B cell (primary cell): ENCODE measurements around the gene HRNR. TPM values are rescaled to one million over a fixed set of nuclear protein-coding genes. Genes with fewer than 3 reads are reported as not detected.

Experiments
- ATAC-seq: fragments of 200-7000 bp; cut with Tn5 transposase; one replicate; pipeline ENCODE4 v1.10.0; 2021; ENCODE audit warnings: low read depth, mild to moderate bottlenecking, moderate number of reproducible peaks, moderate library complexity
- CTCF ChIA-PET: fragments of 350-600 bp; sonication (Branson Sonifier 250); formaldehyde crosslinking; loops from one replicate; lab custom pipeline; 2021; ENCODE audit warnings: antibody characterized with exemption, inconsistent platforms; lab: Charles Lee
- POLR2A ChIA-PET: fragments of 350-600 bp; sonication (Branson Sonifier 250); formaldehyde crosslinking; loops from one replicate; lab custom pipeline; 2021; ENCODE audit warnings: antibody characterized with exemption; lab: Charles Lee
- DNase-seq: peaks from one replicate; pipeline ENCODE4 v3.0.0; 2013
- H2AFZ ChIP-seq: 2 replicates; pipeline ENCODE4 v1.6.1; 2012; ENCODE audit warnings: mild to moderate bottlenecking, low read depth, low read length; ENCODE audit not compliant: insufficient read depth, poor library complexity, severe bottlenecking
- H3K27ac ChIP-seq, 2 donors: 1 replicate in 1 of 2; 2 replicates in 1 of 2; pipeline ENCODE4 v1.5.1; 2012 to 2013; ENCODE audit warnings: low read length in 2 of 2, mild to moderate bottlenecking in 2 of 2, moderate library complexity in 1 of 2
- H3K27me3 ChIP-seq, 4 experiments: fragments of 200-600 bp in 1 of 4; sonication (generic) in 1 of 4; replicated peaks in 1 of 4; 1 replicate in 2 of 4; 2 replicates in 2 of 4; pipeline versions ENCODE4 v1.6.1 to v1.7.0; 2013 to 2016; ENCODE audit warnings: low read length in 3 of 4, mild to moderate bottlenecking in 2 of 4, mixed read lengths in 1 of 4, moderate library complexity in 1 of 4; ENCODE audit not compliant: insufficient read depth in 4 of 4, control insufficient read depth in 3 of 4; ENCODE audit errors: control extremely low read depth in 1 of 4
- H3K36me3 ChIP-seq, 2 experiments: replicated peaks in 1 of 2; 1 replicate in 1 of 2; 2 replicates in 1 of 2; pipeline versions ENCODE4 v1.6.1 to v1.7.1; 2013; ENCODE audit warnings: low read length in 1 of 2; ENCODE audit not compliant: insufficient read depth in 2 of 2, control insufficient read depth in 1 of 2; ENCODE audit errors: control extremely low read depth in 1 of 2, extremely low read depth in 1 of 2
- H3K4me1 ChIP-seq, 2 donors: fragments of 200-600 bp in 1 of 2; sonication (generic) in 1 of 2; 1 replicate in 1 of 2; 2 replicates in 1 of 2; pipeline versions ENCODE4 v1.5.1 to v1.6.1; 2013 to 2017; ENCODE audit warnings: low read length in 2 of 2; ENCODE audit not compliant: control insufficient read depth in 2 of 2, insufficient read depth in 2 of 2
- H3K4me2 ChIP-seq: replicated peaks from 2 replicates; pipeline ENCODE3; 2012; ENCODE audit warnings: mild to moderate bottlenecking, low read depth, low read length; ENCODE audit not compliant: poor library complexity, severe bottlenecking
- H3K4me3 ChIP-seq, 5 experiments: fragments of 200-600 bp in 1 of 5; sonication (generic) in 1 of 5; 1 replicate in 3 of 5; 2 replicates in 2 of 5; pipeline versions ENCODE4 v1.5.1 to v1.7.0; 2011 to 2016; ENCODE audit warnings: low read length in 4 of 5, mild to moderate bottlenecking in 4 of 5, low read depth in 2 of 5, control low read depth in 1 of 5, moderate library complexity in 1 of 5; ENCODE audit not compliant: insufficient read depth in 1 of 5; ENCODE audit errors: control extremely low read depth in 1 of 5, extremely low read depth in 1 of 5
- H3K79me2 ChIP-seq: fragments of 200-600 bp; sonication (generic); one replicate; pipeline ENCODE4 v1.6.0; 2016; ENCODE audit warnings: low read length; ENCODE audit not compliant: control insufficient read depth, insufficient read depth
- H3K9ac ChIP-seq: fragments of 200-600 bp; sonication (generic); 2 replicates; pipeline ENCODE4 v1.6.1; 2017; ENCODE audit warnings: mild to moderate bottlenecking, low read length, moderate library complexity
- H3K9me3 ChIP-seq, 3 donors: one replicate each; pipeline versions ENCODE4 v1.6.1 to v1.7.1; 2013; ENCODE audit warnings: low read length in 2 of 3; ENCODE audit not compliant: control insufficient read depth in 2 of 3, insufficient read depth in 1 of 3; ENCODE audit errors: control extremely low read depth in 1 of 3
- H4K20me1 ChIP-seq: 2 replicates; pipeline ENCODE4 v1.6.0; 2012; ENCODE audit warnings: mild to moderate bottlenecking, low read length; ENCODE audit not compliant: insufficient read depth, control insufficient read depth, poor library complexity, severe bottlenecking
- H3K27ac Mint-ChIP-seq: one replicate; pipeline ENCODE4 v1.8.0; 2021; ENCODE audit warnings: mixed read lengths
- H3K27me3 Mint-ChIP-seq: one replicate; pipeline ENCODE4 v1.8.0; 2021; ENCODE audit warnings: mixed read lengths
- H3K4me1 Mint-ChIP-seq: one replicate; pipeline ENCODE4 v1.8.0; 2021; ENCODE audit warnings: mixed read lengths
- H3K4me3 Mint-ChIP-seq: one replicate; pipeline ENCODE4 v1.8.0; 2021; ENCODE audit warnings: mixed read lengths
- H3K9me3 Mint-ChIP-seq: one replicate; pipeline ENCODE4 v1.8.0; 2022; ENCODE audit warnings: mixed read lengths; ENCODE audit not compliant: insufficient read depth
- EZH2 ChIP-seq: IDR thresholded peaks from 2 replicates; pipeline ENCODE4 v1.6.1; 2012; ENCODE audit warnings: borderline replicate concordance, low read depth, mild to moderate bottlenecking, moderate library complexity, low read length; ENCODE audit not compliant: insufficient read depth, poor library complexity, severe bottlenecking
- WGBS: methylation state at CpG from one replicate; pipeline ENCODE4 v1.1.5; 2013; ENCODE audit warnings: missing lambda C conversion rate; ENCODE audit not compliant: insufficient coverage; 5-methylcytosine and 5-hydroxymethylcytosine counted together
- intact Hi-C: fragments of 100-400 bp; cut with micrococcal nuclease; formaldehyde crosslinking; loops from one replicate; pipeline ENCODE4 v1.10.0; 2022
- polyA plus RNA-seq: library from polyadenylated mRNA; depleted of rRNA; stranded (reverse); fragments of >200 nt; gene quantifications from 2 replicates; pipeline ENCODE4 v1.2.3, GENCODE V29; 2012
- total RNA-seq, 2 donors: library from RNA; stranded (reverse); fragments of 120-200 nt in 1 of 2; gene quantifications; 1 replicate in 1 of 2; 2 replicates in 1 of 2; pipeline versions ENCODE4 v1.2.3 to v1.2.4, GENCODE V29; 2013 to 2022
- TF ChIP-seq, protein P1 (sequence below): fragments of 200-600 bp; IDR thresholded peaks from one replicate; pipeline ENCODE4 v1.8.0; 2022; ENCODE audit warnings: antibody characterized with exemption, mild to moderate bottlenecking

Gene HRNR
- total and polyA plus RNA-seq, 2 donors (not counting 1 experiment from before 2014, with no cell fraction given), result not detected

DNA sequence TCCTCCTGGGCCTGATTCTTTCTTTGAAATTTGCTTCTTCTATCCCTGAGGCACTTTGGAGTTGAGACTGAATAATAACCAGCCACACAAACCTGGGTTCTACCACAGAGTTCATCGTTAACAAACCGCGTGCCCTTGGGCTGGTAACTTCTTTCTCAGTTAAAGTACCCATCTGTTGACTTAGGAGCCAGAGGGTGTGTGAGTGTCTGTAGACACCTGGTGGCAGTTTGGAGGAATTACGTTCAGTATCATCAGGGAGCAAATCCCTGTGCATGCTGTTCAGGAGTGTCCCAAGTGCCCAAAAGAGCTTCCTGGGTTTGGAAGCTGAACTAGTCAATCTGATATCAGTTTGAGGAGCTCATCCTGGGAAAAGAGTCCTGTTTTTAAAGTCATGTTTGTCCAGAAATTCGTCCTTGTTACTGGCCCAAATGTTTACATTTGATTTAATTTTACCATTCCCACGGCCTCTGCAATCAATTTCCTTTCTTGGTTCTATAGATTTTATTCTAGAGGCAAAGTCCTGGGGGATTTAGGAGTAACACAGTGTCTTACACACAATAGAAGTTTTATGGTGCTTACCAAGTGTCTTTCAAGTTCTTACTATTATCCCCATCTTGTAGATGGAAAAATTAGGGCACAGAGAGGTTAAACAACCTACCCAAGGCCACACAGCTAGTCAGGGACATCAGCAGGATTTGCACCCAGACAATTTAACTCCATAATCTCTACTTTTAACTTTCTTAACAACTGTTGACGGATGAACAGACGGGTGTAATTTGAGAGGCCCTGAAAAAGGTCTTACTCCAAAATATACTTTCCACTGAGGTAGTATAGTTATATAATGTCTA is 38.2 kb downstream of the HRNR start:
- H4K20me1 ChIP-seq, result no peaks in the 10 kb centered on the region
- Mint-ChIP-seq H3K4me1 (peaks cover 6% of the 10 kb centered on the region), H3K27me3 (peaks cover 26% of the 10 kb centered on the region), H3K4me3 (no peak overlapping the region), H3K27ac (no peak overlapping the region), H3K9me3 (no peaks in the 10 kb centered on the region)
- TF ChIP-seq, protein P1, sequence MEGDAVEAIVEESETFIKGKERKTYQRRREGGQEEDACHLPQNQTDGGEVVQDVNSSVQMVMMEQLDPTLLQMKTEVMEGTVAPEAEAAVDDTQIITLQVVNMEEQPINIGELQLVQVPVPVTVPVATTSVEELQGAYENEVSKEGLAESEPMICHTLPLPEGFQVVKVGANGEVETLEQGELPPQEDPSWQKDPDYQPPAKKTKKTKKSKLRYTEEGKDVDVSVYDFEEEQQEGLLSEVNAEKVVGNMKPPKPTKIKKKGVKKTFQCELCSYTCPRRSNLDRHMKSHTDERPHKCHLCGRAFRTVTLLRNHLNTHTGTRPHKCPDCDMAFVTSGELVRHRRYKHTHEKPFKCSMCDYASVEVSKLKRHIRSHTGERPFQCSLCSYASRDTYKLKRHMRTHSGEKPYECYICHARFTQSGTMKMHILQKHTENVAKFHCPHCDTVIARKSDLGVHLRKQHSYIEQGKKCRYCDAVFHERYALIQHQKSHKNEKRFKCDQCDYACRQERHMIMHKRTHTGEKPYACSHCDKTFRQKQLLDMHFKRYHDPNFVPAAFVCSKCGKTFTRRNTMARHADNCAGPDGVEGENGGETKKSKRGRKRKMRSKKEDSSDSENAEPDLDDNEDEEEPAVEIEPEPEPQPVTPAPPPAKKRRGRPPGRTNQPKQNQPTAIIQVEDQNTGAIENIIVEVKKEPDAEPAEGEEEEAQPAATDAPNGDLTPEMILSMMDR, result peak; percentile 84
- TF ChIP-seq EZH2, result no peak
- H3K27me3 ChIP-seq, result peaks cover 0 to 21% (median 2%) of the 10 kb centered on the region in 4 experiments
- CTCF ChIA-PET, result interaction anchor here (0.6 to 8.4 kb wide), 14 partner anchors 10 to 1951 kb away, joined by 3 to 138 read pairs (median 4); no protein-coding TSS in a partner anchor
- peaks cover 7 to 11% of the 10 kb centered on the region in 2 donors for H3K4me1 ChIP-seq
- POLR2A ChIA-PET, result no interaction called here
- no peak overlapping the region for H3K9ac ChIP-seq
- WGBS, result 0% methylated on average over 1 of the region's 8 CpGs
- no peak overlapping the region for H2AFZ ChIP-seq
- peak; percentile 60 for ATAC-seq
- no peaks in the 10 kb centered on the region for H3K79me2 ChIP-seq
- H3K4me2 ChIP-seq, result no peak overlapping the region
- DNase-seq, result peak; percentile 64
- H3K4me3 ChIP-seq, result no peak overlapping the region
- no peaks in the 10 kb centered on the region for H3K36me3 ChIP-seq
- H3K27ac ChIP-seq, result no peak overlapping the region
- no peaks in the 10 kb centered on the region for H3K9me3 ChIP-seq
- intact Hi-C loops, result loop anchor here (1.0 kb wide), 1 partner anchor 43 kb away; no protein-coding TSS in a partner anchor

GRCh38 chr1:152182944-152183361 is 41.0 kb downstream of the HRNR start:
- 100% methylated on average over 2 of the region's 2 CpGs for WGBS
- H3K4me1 Mint-ChIP-seq, result peaks cover 1% of the 10 kb centered on the region
- Histone ChIP-seq H3K9ac (no peak overlapping the region), H3K4me1 (no peaks in the 10 kb centered on the region), H3K79me2 (no peaks in the 10 kb centered on the region), H3K4me2 (no peak overlapping the region), H4K20me1 (no peaks in the 10 kb centered on the region), H3K36me3 (no peaks in the 10 kb centered on the region), H3K9me3 (no peaks in the 10 kb centered on the region), H3K27ac (no peak overlapping the region), H2AFZ (no peak overlapping the region), H3K4me3 (no peak overlapping the region), H3K27me3 (peaks cover 0 to 17% (median 2%) of the 10 kb centered on the region in 4 experiments)
- H3K9me3 Mint-ChIP-seq, result no peaks in the 10 kb centered on the region
- ChIA-PET POLR2A (no interaction called here), CTCF (interaction anchor here (0.7 to 8.4 kb wide), 4 partner anchors 8 to 276 kb away, joined by 3 to 138 read pairs (median 67); no protein-coding TSS in a partner anchor)
- no peak overlapping the region for H3K27ac Mint-ChIP-seq
- intact Hi-C loops, result no loop called here
- TF ChIP-seq, protein P1, result no peak
- TF ChIP-seq EZH2, result no peak
- H3K4me3 Mint-ChIP-seq, result no peak overlapping the region
- peaks cover 31% of the 10 kb centered on the region for H3K27me3 Mint-ChIP-seq
- ATAC-seq (no peak), DNase-seq (no peak)
